Measurements from ENCODE around the gene SVOPL.

The SVOPL gene

DNA sequence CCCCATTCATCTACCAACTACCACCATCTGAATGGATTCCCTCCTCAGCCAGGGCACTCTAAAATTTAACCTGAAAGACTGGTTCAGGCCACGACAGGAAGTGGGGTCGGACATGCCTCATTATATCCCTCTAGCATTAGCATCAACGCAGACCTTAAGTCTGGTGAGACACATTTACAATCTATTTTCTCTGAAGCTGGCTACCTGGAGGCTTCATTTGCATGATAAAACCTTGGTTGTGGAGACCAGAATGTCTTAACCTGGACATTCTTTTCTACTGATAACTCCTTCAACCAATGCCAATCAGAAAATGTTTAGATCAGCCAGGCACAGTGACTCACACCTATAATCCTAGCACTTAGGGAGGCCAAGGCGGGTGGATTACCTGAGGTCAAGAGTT is 42.3 kb downstream of the SVOPL start:
- H3K27ac ChIP-seq (ENCODE audit: low read depth, low read length): no peak overlapping the region
- peaks cover 25% of the 10 kb centered on the region for H3K4me1 ChIP-seq (ENCODE audit: control insufficient read depth, insufficient read depth, low read length)
- no peak overlapping the region for H3K9ac ChIP-seq (ENCODE audit: low read depth, low read length)
- H3K4me3 ChIP-seq (ENCODE audit: low read depth, low read length): no peak overlapping the region
- no peaks in the 10 kb centered on the region for H3K27me3 ChIP-seq (ENCODE audit: control insufficient read depth, insufficient read depth, low read length)
- H3K9me3 ChIP-seq (ENCODE audit: control insufficient read depth, insufficient read depth, low read length): no peaks in the 10 kb centered on the region
- no peaks in the 10 kb centered on the region for H3K36me3 ChIP-seq (ENCODE audit: control insufficient read depth, insufficient read depth, low read length)

DNA sequence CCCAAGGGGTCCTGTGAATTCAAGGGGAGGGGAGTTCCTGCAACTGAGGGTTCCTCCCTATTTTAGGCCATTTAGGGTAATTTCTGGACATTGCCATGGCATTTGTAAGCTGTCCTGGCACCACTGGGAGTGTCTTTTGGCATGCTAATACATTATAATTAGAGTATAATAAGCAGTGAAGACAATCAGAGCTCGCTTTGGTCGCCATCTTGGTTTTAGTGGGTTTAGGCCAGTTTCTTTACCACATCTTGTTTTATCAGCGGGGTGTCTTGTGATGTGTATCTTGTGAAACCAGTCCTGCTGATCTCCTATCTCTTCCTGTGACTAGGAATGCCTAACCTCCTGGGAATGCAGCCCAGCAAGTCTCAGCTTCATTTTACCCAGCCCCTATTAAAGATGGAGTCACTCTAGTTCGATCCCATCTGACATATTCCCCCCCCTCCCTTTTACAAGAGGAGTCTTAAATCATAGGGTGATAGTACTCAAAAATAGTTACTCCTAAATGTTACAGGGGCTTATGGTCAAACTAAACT is 43.2 kb downstream of the SVOPL start:
- no peak overlapping the region for H3K4me3 ChIP-seq (ENCODE audit: low read depth, low read length)
- no peaks in the 10 kb centered on the region for H3K9me3 ChIP-seq (ENCODE audit: control insufficient read depth, insufficient read depth, low read length)
- no peak overlapping the region for H3K27ac ChIP-seq (ENCODE audit: low read depth, low read length)
- peaks cover 18% of the 10 kb centered on the region for H3K4me1 ChIP-seq (ENCODE audit: control insufficient read depth, insufficient read depth, low read length)
- no peak overlapping the region for H3K9ac ChIP-seq (ENCODE audit: low read depth, low read length)
- H3K36me3 ChIP-seq (ENCODE audit: control insufficient read depth, insufficient read depth, low read length): no peaks in the 10 kb centered on the region
- no peaks in the 10 kb centered on the region for H3K27me3 ChIP-seq (ENCODE audit: control insufficient read depth, insufficient read depth, low read length)

DNA sequence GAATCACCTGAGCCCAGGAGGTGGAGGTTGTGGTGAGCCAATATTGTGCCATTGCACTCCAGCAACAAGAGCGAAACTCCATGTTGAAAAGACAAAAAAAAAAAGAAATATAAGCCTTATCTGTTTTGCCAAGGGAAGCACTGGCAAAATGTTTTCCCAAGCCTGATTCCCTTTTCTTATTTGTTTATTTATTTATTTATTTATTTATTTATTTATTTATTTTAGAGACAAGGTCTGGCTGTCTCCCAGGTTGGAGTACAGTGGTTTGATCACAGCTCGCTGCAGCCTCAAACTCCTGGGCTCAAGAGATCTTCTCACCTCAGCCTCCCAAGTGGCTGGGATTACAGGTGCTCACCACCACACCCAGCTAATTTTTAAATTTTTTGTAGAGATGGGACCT is 44.2 kb downstream of the SVOPL start:
- Histone ChIP-seq H3K27me3 (ENCODE audit: control insufficient read depth, insufficient read depth, low read length) (no peaks in the 10 kb centered on the region), H3K9me3 (ENCODE audit: control insufficient read depth, insufficient read depth, low read length) (no peaks in the 10 kb centered on the region), H3K9ac (ENCODE audit: low read depth, low read length) (no peak overlapping the region), H3K4me1 (ENCODE audit: control insufficient read depth, insufficient read depth, low read length) (peaks cover 8% of the 10 kb centered on the region), H3K27ac (ENCODE audit: low read depth, low read length) (no peak overlapping the region), H3K4me3 (ENCODE audit: low read depth, low read length) (no peak overlapping the region), H3K36me3 (ENCODE audit: control insufficient read depth, insufficient read depth, low read length) (no peaks in the 10 kb centered on the region)

DNA sequence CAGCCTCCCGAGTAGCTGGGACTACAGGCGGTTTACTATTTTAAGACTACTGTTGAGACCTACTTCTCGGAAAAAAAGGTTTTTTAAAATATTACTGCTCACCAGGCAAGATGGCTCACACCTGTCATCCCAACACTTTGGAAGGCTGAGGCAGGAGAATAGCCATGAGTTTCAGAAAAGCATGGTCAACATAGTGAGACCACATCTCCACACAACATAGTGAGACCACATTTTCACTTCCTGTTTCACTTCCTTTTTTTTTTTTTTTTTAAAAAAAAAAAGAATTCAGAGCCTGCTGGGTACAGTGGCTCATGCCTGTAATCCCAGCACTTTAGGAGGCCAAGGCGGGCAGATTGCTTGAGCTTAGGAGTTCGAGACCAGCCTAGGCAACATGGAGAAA is 46.5 kb downstream of the SVOPL start:
- Histone ChIP-seq H3K36me3 (ENCODE audit: control insufficient read depth, insufficient read depth, low read length) (no peaks in the 10 kb centered on the region), H3K4me1 (ENCODE audit: control insufficient read depth, insufficient read depth, low read length) (no peaks in the 10 kb centered on the region), H3K27me3 (ENCODE audit: control insufficient read depth, insufficient read depth, low read length) (no peaks in the 10 kb centered on the region), H3K27ac (ENCODE audit: low read depth, low read length) (no peak overlapping the region), H3K9ac (ENCODE audit: low read depth, low read length) (no peak overlapping the region), H3K9me3 (ENCODE audit: control insufficient read depth, insufficient read depth, low read length) (no peaks in the 10 kb centered on the region), H3K4me3 (ENCODE audit: low read depth, low read length) (no peak overlapping the region)

DNA sequence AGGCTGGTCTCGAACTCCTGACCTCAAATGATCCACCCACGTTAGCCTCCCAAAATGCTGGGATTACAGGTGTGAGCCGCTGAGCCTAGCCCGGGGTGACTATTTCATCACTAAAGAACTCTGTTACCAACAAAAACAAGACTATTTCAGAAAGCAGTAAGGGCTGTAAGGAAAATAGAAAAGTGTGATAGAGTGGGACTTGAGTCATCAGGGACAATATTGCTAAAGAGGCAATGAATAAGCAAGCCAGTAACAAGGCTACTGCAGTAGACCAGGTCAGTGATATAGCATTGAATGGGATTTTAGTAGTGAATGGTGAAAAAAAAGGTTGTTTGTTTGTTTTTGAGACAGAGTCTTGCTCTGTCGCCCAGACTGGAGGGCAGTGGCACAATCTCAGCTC is 51.7 kb downstream of the SVOPL start:
- no peak overlapping the region for H3K4me3 ChIP-seq (ENCODE audit: low read depth, low read length)
- H3K27me3 ChIP-seq (ENCODE audit: control insufficient read depth, insufficient read depth, low read length): no peaks in the 10 kb centered on the region
- H3K36me3 ChIP-seq (ENCODE audit: control insufficient read depth, insufficient read depth, low read length): no peaks in the 10 kb centered on the region
- H3K9me3 ChIP-seq (ENCODE audit: control insufficient read depth, insufficient read depth, low read length): no peaks in the 10 kb centered on the region
- 0 out of 2 replicates have a peak, but pooled peaks cover 5% of the 10 kb centered on the region for H3K4me1 ChIP-seq (ENCODE audit: control insufficient read depth, insufficient read depth, low read length)
- no peak overlapping the region for H3K27ac ChIP-seq (ENCODE audit: low read depth, low read length)
- H3K9ac ChIP-seq (ENCODE audit: low read depth, low read length): no peak overlapping the region

DNA sequence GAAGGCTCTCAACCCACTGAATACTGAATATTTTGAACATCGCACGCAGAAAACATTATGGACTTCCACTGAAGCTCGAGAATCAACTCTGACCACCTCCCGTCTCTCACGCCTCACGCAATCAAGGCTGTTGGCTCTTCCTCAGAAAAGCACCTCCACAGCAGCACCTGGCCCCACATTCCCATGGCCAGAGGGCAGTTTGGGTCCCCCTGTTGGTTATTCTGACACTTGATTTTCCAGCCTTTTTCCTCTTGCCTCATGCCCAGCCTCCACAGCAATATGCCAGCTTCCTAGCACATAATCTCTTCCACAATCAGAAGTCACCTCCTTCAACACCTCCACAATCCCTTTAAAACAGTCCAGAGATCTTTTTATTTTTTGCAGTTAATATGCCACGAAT is 55.9 kb downstream of the SVOPL start:
- no peaks in the 10 kb centered on the region for H3K27me3 ChIP-seq (ENCODE audit: control insufficient read depth, insufficient read depth, low read length)
- H3K4me3 ChIP-seq (ENCODE audit: low read depth, low read length): no peak overlapping the region
- H3K9ac ChIP-seq (ENCODE audit: low read depth, low read length): no peak overlapping the region
- no peak overlapping the region for H3K27ac ChIP-seq (ENCODE audit: low read depth, low read length)
- H3K36me3 ChIP-seq (ENCODE audit: control insufficient read depth, insufficient read depth, low read length): no peaks in the 10 kb centered on the region
- H3K4me1 ChIP-seq (ENCODE audit: control insufficient read depth, insufficient read depth, low read length): 0 out of 2 replicates have a peak, but pooled peaks cover 5% of the 10 kb centered on the region
- no peaks in the 10 kb centered on the region for H3K9me3 ChIP-seq (ENCODE audit: control insufficient read depth, insufficient read depth, low read length)

DNA sequence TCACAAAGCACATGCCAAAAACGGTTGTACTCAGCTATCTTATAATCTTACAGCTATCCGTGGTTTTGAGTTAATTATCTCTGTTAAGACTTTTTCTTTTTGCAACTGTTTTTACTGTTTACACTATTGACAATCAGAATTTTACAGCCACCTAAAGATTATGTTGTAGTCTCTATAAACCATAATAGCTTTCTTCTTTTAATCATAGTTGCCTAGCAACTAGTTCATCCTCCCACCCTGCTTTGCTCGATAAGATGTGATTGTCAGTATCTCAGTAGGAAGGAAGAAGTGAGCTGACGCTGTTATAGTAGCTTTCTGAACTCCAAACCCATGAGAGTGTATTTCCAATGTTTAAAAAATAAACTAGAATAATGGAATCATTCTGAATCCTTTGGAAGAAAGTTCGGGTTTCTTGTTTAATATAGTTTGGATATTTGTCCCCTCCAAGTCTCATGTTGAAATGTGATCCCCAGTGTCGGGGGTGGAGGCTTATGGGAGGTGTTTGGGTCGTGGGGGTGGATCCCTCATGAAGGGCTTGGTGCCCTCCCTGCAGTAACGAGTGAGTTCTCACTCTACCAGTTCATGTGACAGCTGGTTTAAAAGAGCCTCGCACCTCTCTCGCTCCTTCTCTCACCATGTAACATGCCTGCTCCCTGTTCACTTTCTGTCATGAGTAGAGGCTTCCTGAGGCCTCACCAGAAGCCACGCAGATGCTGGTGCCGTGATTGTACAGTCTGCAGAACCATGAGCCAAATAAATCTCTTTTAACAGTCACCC is 68.1 kb downstream of the SVOPL start:
- H3K27me3 ChIP-seq (ENCODE audit: control insufficient read depth, insufficient read depth, low read length): no peaks in the 10 kb centered on the region

DNA sequence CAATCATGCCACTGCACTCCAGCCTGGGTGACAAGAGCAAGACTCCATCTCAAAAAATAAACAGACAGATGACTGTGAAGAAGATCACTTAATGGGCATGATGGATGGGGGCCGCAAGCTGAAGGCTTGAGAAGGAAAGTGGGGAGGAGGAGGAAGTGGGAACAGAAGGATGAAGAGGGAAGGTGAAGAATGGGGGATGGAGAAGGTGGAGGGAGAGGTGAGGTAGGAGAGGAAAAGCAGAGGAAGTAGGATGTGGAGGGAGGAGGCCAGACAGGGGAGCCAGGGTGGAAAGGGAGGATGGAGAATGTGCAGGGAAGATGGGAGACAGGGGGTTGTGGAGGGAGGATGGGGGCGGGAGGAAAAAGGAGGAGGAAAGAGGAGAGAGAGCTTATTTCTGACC is 68.8 kb downstream of the SVOPL start:
- Histone ChIP-seq H3K27ac (ENCODE audit: low read depth, low read length) (no peak overlapping the region), H3K4me3 (ENCODE audit: low read depth, low read length) (no peak overlapping the region), H3K9me3 (ENCODE audit: control insufficient read depth, insufficient read depth, low read length) (no peaks in the 10 kb centered on the region), H3K9ac (ENCODE audit: low read depth, low read length) (no peak overlapping the region), H3K36me3 (ENCODE audit: control insufficient read depth, insufficient read depth, low read length) (no peaks in the 10 kb centered on the region), H3K27me3 (ENCODE audit: control insufficient read depth, insufficient read depth, low read length) (no peaks in the 10 kb centered on the region), H3K4me1 (ENCODE audit: control insufficient read depth, insufficient read depth, low read length) (no peaks in the 10 kb centered on the region)

More for the DNA sequence above, 68.1 kb downstream of the SVOPL start:
- no peak overlapping the region for H3K27ac ChIP-seq (ENCODE audit: low read depth, low read length)
- H3K9ac ChIP-seq (ENCODE audit: low read depth, low read length): no peak overlapping the region
- no peaks in the 10 kb centered on the region for H3K4me1 ChIP-seq (ENCODE audit: control insufficient read depth, insufficient read depth, low read length)
- no peak overlapping the region for H3K4me3 ChIP-seq (ENCODE audit: low read depth, low read length)
- H3K9me3 ChIP-seq (ENCODE audit: control insufficient read depth, insufficient read depth, low read length): no peaks in the 10 kb centered on the region
- no peaks in the 10 kb centered on the region for H3K36me3 ChIP-seq (ENCODE audit: control insufficient read depth, insufficient read depth, low read length)

DNA sequence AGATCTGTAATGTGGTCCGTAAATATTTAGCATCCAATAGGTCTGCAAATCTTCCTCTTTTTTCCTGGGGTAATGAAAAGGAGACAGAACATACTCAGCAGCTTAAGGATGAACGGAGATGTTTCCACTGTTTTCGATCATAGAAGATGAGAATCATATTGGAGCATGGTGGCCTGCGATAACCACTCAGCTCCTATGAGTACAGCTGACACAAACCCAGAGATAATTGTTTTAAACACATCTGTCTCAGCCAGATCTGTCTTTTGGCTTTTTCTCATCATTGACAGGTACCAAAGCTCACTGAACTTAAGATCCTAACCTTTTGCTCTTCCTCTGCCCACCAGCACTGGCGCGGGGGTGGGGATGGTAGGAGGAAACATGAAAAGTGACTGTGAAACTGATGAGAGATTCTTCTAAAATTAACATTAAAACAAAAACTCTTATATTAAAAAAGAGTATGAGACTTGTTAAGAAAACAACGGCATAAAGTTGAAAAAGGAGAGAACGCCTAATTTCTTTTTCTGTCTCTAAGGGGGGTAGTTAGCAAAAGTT is 71.0 kb downstream of the SVOPL start:
- H3K4me3 ChIP-seq (ENCODE audit: low read depth, low read length): no peak overlapping the region
- no peak overlapping the region for H3K27ac ChIP-seq (ENCODE audit: low read depth, low read length)
- H3K9me3 ChIP-seq (ENCODE audit: control insufficient read depth, insufficient read depth, low read length): no peaks in the 10 kb centered on the region
- no peaks in the 10 kb centered on the region for H3K27me3 ChIP-seq (ENCODE audit: control insufficient read depth, insufficient read depth, low read length)
- H3K4me1 ChIP-seq (ENCODE audit: control insufficient read depth, insufficient read depth, low read length): peaks cover 10% of the 10 kb centered on the region
- H3K9ac ChIP-seq (ENCODE audit: low read depth, low read length): no peak overlapping the region
- no peaks in the 10 kb centered on the region for H3K36me3 ChIP-seq (ENCODE audit: control insufficient read depth, insufficient read depth, low read length)

DNA sequence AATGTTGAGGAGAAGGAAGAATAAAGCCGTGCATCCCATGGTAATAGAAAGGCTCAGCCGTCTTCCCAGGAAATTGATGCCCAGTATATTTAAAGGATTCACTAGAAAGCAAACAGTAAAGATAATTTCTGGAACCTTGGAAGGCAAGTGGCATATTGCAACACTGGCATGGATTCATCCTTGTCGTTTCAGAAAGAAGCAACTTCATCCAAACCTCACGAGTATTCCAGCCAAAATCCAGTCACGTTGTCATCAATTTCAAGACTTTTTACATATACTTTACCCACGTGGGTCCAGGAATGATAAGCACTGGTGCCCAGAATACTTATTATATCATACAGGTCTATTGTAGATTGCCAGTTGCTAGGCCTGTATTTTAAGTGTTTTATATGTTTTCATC is 73.8 kb downstream of the SVOPL start:
- Histone ChIP-seq H3K9ac (ENCODE audit: low read depth, low read length) (no peak overlapping the region), H3K27ac (ENCODE audit: low read depth, low read length) (no peak overlapping the region), H3K27me3 (ENCODE audit: control insufficient read depth, insufficient read depth, low read length) (no peaks in the 10 kb centered on the region), H3K36me3 (ENCODE audit: control insufficient read depth, insufficient read depth, low read length) (no peaks in the 10 kb centered on the region), H3K4me1 (ENCODE audit: control insufficient read depth, insufficient read depth, low read length) (peaks cover 12% of the 10 kb centered on the region), H3K9me3 (ENCODE audit: control insufficient read depth, insufficient read depth, low read length) (no peaks in the 10 kb centered on the region), H3K4me3 (ENCODE audit: low read depth, low read length) (no peak overlapping the region)

DNA sequence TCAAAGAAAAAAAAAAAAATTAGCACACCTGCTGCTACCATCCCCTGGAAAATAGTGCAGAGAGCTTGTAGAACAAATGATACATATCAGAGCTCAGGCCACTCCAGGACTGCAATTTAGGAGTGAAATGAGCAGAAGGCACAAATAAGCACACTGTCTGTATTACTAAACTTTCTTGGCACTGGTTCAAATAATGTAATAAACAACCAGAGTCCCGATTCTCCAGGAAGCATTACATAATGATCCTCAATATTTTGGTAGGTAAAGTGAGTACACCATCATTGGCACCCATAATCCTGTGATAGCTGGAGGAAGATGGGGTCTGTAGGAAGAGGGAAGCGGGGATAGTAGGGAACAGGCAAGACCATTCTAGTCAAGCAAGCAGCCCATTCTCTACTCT is 74.3 kb downstream of the SVOPL start:
- Histone ChIP-seq H3K9ac (ENCODE audit: low read depth, low read length) (no peak overlapping the region), H3K4me1 (ENCODE audit: control insufficient read depth, insufficient read depth, low read length) (peaks cover 12% of the 10 kb centered on the region), H3K4me3 (ENCODE audit: low read depth, low read length) (no peak overlapping the region), H3K27ac (ENCODE audit: low read depth, low read length) (no peak overlapping the region), H3K9me3 (ENCODE audit: control insufficient read depth, insufficient read depth, low read length) (no peaks in the 10 kb centered on the region), H3K36me3 (ENCODE audit: control insufficient read depth, insufficient read depth, low read length) (no peaks in the 10 kb centered on the region), H3K27me3 (ENCODE audit: control insufficient read depth, insufficient read depth, low read length) (no peaks in the 10 kb centered on the region)
